Sigmoid colon (tissue), 4 donors: ENCODE data around the gene TMEM106A.
"Not testable (repeated sequence)": the region's sequence is repeated elsewhere in the genome, so short reads cannot be mapped to it uniquely, and the experiment has no call there.

Experiments
- EP300 ChIP-seq, 4 donors: sonication (generic); formaldehyde crosslinking; IDR thresholded peaks; one replicate each; pipeline ENCODE4 v1.6.1; 2017; ENCODE audit warnings: antibody characterized with exemption in 4 of 4
- POLR2A ChIP-seq, 2 donors: fragments of 450-650 bp; IDR thresholded peaks; one replicate each; pipeline ENCODE4 v1.6.1; 2016; ENCODE audit warnings: antibody characterized with exemption in 2 of 2, mild to moderate bottlenecking in 2 of 2, moderate library complexity in 2 of 2
- TF ChIP-seq, protein P1 (sequence below), 4 experiments: fragments of 450-650 bp in 3 of 4; fragments of 200-600 bp in 1 of 4; IDR thresholded peaks; one replicate each; pipeline ENCODE4 v1.5.1; 2016 to 2019; ENCODE audit warnings: antibody characterized with exemption in 4 of 4, mild to moderate bottlenecking in 3 of 4, moderate library complexity in 2 of 4

DNA sequence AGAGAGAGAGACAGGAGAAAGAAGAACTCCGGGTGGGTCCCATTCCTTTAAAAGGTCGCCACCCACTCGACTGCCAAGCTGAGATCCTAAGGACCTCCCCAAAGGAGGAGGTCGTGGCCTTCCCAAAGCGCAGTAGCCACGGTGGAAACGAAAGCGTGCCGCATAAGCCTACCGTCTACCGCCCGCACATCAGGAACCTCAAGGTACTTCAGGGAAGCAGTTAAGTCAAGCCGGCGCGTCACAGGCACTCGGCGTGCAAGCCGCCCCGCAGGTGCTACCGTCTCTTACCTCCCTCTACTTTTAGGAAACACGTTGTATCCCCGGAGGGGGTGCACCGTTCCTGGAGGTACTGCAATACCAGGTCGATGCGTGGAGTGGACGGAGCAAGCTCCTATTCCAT is 27.9 kb downstream of the TMEM106A start:
- TF ChIP-seq, protein P1, sequence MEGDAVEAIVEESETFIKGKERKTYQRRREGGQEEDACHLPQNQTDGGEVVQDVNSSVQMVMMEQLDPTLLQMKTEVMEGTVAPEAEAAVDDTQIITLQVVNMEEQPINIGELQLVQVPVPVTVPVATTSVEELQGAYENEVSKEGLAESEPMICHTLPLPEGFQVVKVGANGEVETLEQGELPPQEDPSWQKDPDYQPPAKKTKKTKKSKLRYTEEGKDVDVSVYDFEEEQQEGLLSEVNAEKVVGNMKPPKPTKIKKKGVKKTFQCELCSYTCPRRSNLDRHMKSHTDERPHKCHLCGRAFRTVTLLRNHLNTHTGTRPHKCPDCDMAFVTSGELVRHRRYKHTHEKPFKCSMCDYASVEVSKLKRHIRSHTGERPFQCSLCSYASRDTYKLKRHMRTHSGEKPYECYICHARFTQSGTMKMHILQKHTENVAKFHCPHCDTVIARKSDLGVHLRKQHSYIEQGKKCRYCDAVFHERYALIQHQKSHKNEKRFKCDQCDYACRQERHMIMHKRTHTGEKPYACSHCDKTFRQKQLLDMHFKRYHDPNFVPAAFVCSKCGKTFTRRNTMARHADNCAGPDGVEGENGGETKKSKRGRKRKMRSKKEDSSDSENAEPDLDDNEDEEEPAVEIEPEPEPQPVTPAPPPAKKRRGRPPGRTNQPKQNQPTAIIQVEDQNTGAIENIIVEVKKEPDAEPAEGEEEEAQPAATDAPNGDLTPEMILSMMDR (IDR thresholded peaks at IDR 0.05): not testable (repeated sequence)
- TF ChIP-seq POLR2A, EP300 (IDR thresholded peaks at IDR 0.05): not testable (repeated sequence)
